Spleen (tissue), 11 donors: Measurements from ENCODE around the gene SYAP1. TPM values are rescaled to one million over a fixed set of nuclear protein-coding genes. Genes with fewer than 3 reads are reported as not detected.

Experiments
- DNase-seq: peaks from one replicate; pipeline ENCODE4 v3.0.0-alpha.2; 2020
- H3K27ac ChIP-seq, 8 donors: fragments of 200-600 bp; sonication (generic) in 7 of 8; 1 replicate in 4 of 8; 2 replicates in 4 of 8; pipeline versions ENCODE4 v1.5.0 to v1.8.0; 2016 to 2021; ENCODE audit warnings: inconsistent platforms in 4 of 8, mild to moderate bottlenecking in 4 of 8, moderate library complexity in 1 of 8
- H3K27me3 ChIP-seq, 7 donors: fragments of 200-600 bp; sonication (generic) in 6 of 7; replicated peaks in 1 of 7; 1 replicate in 4 of 7; 2 replicates in 3 of 7; pipeline versions ENCODE4 v1.5.0 to v1.8.0; 2016 to 2021; ENCODE audit warnings: inconsistent platforms in 3 of 7, mild to moderate bottlenecking in 1 of 7
- H3K36me3 ChIP-seq, 6 donors: fragments of 200-600 bp; sonication (generic) in 5 of 6; 1 replicate in 4 of 6; 2 replicates in 2 of 6; pipeline versions ENCODE4 v1.5.0 to v1.8.0; 2016 to 2021; ENCODE audit warnings: inconsistent platforms in 2 of 6
- H3K4me1 ChIP-seq, 6 donors: fragments of 200-600 bp; sonication (generic) in 5 of 6; 1 replicate in 3 of 6; 2 replicates in 3 of 6; pipeline versions ENCODE4 v1.5.0 to v1.8.0; 2016 to 2021; ENCODE audit warnings: inconsistent platforms in 3 of 6
- H3K4me3 ChIP-seq, 8 donors: fragments of 200-600 bp; sonication (generic) in 7 of 8; 1 replicate in 4 of 8; 2 replicates in 4 of 8; pipeline versions ENCODE4 v1.5.0 to v1.8.0; 2016 to 2021; ENCODE audit warnings: inconsistent platforms in 4 of 8, mild to moderate bottlenecking in 4 of 8, moderate library complexity in 2 of 8
- H3K9me3 ChIP-seq, 8 donors: fragments of 200-600 bp; sonication (generic) in 7 of 8; 1 replicate in 4 of 8; 2 replicates in 4 of 8; pipeline versions ENCODE4 v1.5.0 to v1.8.0; 2016 to 2021; ENCODE audit warnings: inconsistent platforms in 4 of 8
- POLR2A ChIP-seq, 3 donors: fragments of 450-650 bp; IDR thresholded peaks; one replicate each; pipeline ENCODE4 v1.5.1; 2017; ENCODE audit warnings: antibody characterized with exemption in 3 of 3, mild to moderate bottlenecking in 1 of 3
- POLR2AphosphoS5 ChIP-seq, 3 donors: sonication (generic); formaldehyde crosslinking; IDR thresholded peaks; one replicate each; pipeline ENCODE4 v1.5.1; 2017; ENCODE audit warnings: antibody characterized with exemption in 3 of 3
- WGBS, 5 donors: extraction: QIAGEN DNeasy Blood & Tissue Kit in 3 of 5; methylation state at CpG; one replicate each; pipeline versions ENCODE4 v1.1.5 to v1.1.7; 2013 to 2018; 5-methylcytosine and 5-hydroxymethylcytosine counted together
- intact Hi-C: fragments of 100-400 bp; cut with DNase I; formaldehyde crosslinking; loops from one replicate; pipeline ENCODE4 v1.15.0; 2023; ENCODE audit warnings: low total_unique reads
- polyA plus RNA-seq, 3 donors: library from polyadenylated mRNA; stranded (reverse); fragments of 200-250 nt; gene quantifications; one replicate each; pipeline ENCODE4 v1.2.1, GENCODE V29; 2013
- total RNA-seq, 7 donors: library from RNA; depleted of rRNA in 3 of 7; stranded (reverse); fragments of >200 nt in 3 of 7; fragmentation: NEBNext Ultra II Directional in 4 of 7; extraction: Animal tissue kit (Norgen Biotek cat#: 25700) in 4 of 7; gene quantifications; one replicate each; pipeline versions ENCODE4 v1.1.0 to v1.2.1, GENCODE V29; 2016 to 2021
- TF ChIP-seq, protein P1 (sequence below), 11 experiments: fragments of 200-600 bp in 7 of 11; fragments of 450-650 bp in 4 of 11; sonication (generic) in 4 of 11; IDR thresholded peaks in 8 of 11; conservative IDR thresholded peaks in 3 of 11; 1 replicate in 7 of 11; 2 replicates in 4 of 11; pipeline versions ENCODE4 v1.4.0 to v1.8.0; 2016 to 2021; ENCODE audit warnings: antibody characterized with exemption in 11 of 11, inconsistent platforms in 4 of 11, mild to moderate bottlenecking in 1 of 11
- donor health status: healthy with polysubstance abuse.
- donor health status: DM: no; HTN: no; CAD: no; lungs with moderate emphysema.
- donor health status: DM: no; HTN: no; CAD: no.
- donor health status: Bipolar disorder and iron deficiency.
- donor health status: healthy.
- donor health status: DM: no; HTN: no; CAD: no.
- donor health status: DM: yes; HTN: yes; CAD: no.

SYAP1 gene
- total and polyA plus RNA-seq, 10 donors, result 6.9 to 23.2 (median 17.9) TPM

- no peak for DNase-seq
- Histone ChIP-seq H3K27ac (no peak overlapping the region), H3K4me3 (no peak overlapping the region), H3K36me3 (peaks cover 0 to 19% (median 0%) of the 10 kb centered on the region in 6 donors), H3K4me1 (no peaks in the 10 kb centered on the region), H3K27me3 (no peaks in the 10 kb centered on the region), H3K9me3 (no peaks in the 10 kb centered on the region)
- WGBS, 5 donors, result 86 to 96% (median 93%) methylated on average over 6 of the region's 6 CpGs
- intact Hi-C loops, result no loop called here
- TF ChIP-seq, protein P1, sequence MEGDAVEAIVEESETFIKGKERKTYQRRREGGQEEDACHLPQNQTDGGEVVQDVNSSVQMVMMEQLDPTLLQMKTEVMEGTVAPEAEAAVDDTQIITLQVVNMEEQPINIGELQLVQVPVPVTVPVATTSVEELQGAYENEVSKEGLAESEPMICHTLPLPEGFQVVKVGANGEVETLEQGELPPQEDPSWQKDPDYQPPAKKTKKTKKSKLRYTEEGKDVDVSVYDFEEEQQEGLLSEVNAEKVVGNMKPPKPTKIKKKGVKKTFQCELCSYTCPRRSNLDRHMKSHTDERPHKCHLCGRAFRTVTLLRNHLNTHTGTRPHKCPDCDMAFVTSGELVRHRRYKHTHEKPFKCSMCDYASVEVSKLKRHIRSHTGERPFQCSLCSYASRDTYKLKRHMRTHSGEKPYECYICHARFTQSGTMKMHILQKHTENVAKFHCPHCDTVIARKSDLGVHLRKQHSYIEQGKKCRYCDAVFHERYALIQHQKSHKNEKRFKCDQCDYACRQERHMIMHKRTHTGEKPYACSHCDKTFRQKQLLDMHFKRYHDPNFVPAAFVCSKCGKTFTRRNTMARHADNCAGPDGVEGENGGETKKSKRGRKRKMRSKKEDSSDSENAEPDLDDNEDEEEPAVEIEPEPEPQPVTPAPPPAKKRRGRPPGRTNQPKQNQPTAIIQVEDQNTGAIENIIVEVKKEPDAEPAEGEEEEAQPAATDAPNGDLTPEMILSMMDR (IDR thresholded peaks at IDR 0.05 in 8 of 11, conservative IDR thresholded peaks at IDR 0.05 in 3 of 11), result no peak
- TF ChIP-seq POLR2AphosphoS5 (IDR thresholded peaks at IDR 0.05) (no peak), POLR2A (IDR thresholded peaks at IDR 0.05) (no peak)
Measured at GRCh38 chrX:16699389-16699788, 20.0 kb upstream of the SYAP1 start.

DNA sequence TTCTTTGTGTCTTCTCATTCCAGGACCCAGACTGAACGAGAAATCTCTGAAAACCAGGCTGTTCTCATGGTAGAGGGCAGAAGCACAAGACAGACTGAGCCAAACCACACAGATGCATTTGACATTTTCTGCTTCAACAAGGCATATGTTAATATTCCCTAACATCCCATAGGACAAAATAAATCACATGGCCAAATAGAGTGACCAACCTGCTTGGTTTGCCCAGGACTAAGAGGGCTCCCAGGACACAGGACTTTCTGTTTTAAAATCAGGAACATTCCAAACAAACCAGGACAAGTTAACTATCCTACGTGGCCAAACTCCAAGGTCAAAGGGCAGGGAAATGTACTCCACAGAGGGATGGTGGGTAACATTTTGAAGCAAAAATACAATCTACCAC lies 18.7 kb upstream of the SYAP1 start:
- no peaks in the 10 kb centered on the region for H3K4me1 ChIP-seq
- TF ChIP-seq POLR2A (IDR thresholded peaks at IDR 0.05) (no peak), POLR2AphosphoS5 (IDR thresholded peaks at IDR 0.05) (no peak)
- TF ChIP-seq, protein P1 (IDR thresholded peaks at IDR 0.05 in 8 of 11, conservative IDR thresholded peaks at IDR 0.05 in 3 of 11), result no peak
- DNase-seq, result no peak

GRCh38 chrX:16702700-16703599 lies 16.5 kb upstream of the SYAP1 start:
- Histone ChIP-seq H3K27me3 (peaks cover 0 to 5% (median 0%) of the 10 kb centered on the region in 7 donors), H3K36me3 (peaks cover 0 to 10% (median 2%) of the 10 kb centered on the region in 6 donors), H3K9me3 (no peaks in the 10 kb centered on the region), H3K4me3 (no peak overlapping the region), H3K4me1 (no peaks in the 10 kb centered on the region), H3K27ac (no peak overlapping the region)
- TF ChIP-seq POLR2A (IDR thresholded peaks at IDR 0.05) (no peak), POLR2AphosphoS5 (IDR thresholded peaks at IDR 0.05) (no peak)
- TF ChIP-seq, protein P1 (IDR thresholded peaks at IDR 0.05 in 8 of 11, conservative IDR thresholded peaks at IDR 0.05 in 3 of 11), result no peak
- no peak for DNase-seq
- intact Hi-C loops, result no loop called here
- WGBS, 5 donors, result 88 to 96% (median 93%) methylated on average over 15 of the region's 15 CpGs

More for the DNA sequence above, 18.7 kb upstream of the SYAP1 start:
- intact Hi-C loops, result no loop called here
- H3K27me3 ChIP-seq, result peaks cover 0 to 5% (median 0%) of the 10 kb centered on the region in 7 donors
- H3K9me3 ChIP-seq, result no peaks in the 10 kb centered on the region
- H3K36me3 ChIP-seq, result peaks cover 0 to 19% (median 0%) of the 10 kb centered on the region in 6 donors
- H3K4me3 ChIP-seq, result no peak overlapping the region
- no peak overlapping the region for H3K27ac ChIP-seq
- WGBS, 5 donors, result 63 to 88% (median 83%) methylated on average over 2 of the region's 2 CpGs

DNA sequence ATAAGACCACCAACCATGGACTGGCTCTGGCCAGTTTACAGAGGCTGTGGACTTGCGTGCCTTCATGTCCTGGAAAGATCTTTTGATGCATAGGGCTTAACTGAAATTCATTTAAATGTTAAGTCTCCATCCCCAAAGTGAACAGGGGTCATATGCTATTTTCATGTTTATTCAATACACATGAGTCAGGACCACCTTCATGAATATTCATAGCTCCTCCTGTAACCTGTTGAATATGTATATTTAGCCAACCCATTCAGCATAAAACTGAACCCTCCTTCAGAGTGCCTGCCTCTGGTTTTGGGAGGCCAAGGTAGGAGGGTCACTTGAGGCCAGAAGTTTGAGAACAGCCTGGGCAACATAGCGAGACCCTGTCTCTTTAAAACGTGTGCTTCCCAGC lies 14.0 kb upstream of the SYAP1 start:
- WGBS, 5 donors, result 85 to 90% (median 88%) methylated on average over 1 to 3 of the region's 3 CpGs
- Histone ChIP-seq H3K4me1 (no peaks in the 10 kb centered on the region), H3K4me3 (no peak overlapping the region), H3K36me3 (peaks cover 0 to 3% (median 0%) of the 10 kb centered on the region in 6 donors), H3K27me3 (peaks cover 0 to 7% (median 0%) of the 10 kb centered on the region in 7 donors), H3K9me3 (no peaks in the 10 kb centered on the region), H3K27ac (no peak overlapping the region)
- intact Hi-C loops, result no loop called here
- TF ChIP-seq, protein P1 (IDR thresholded peaks at IDR 0.05 in 8 of 11, conservative IDR thresholded peaks at IDR 0.05 in 3 of 11), result no peak
- no peak for TF ChIP-seq POLR2AphosphoS5 (IDR thresholded peaks at IDR 0.05)
- no peak for TF ChIP-seq POLR2A (IDR thresholded peaks at IDR 0.05)
- DNase-seq, result no peak
